ENCODE data around the gene MDC1. TPM values are rescaled to one million over a fixed set of nuclear protein-coding genes. Genes with fewer than 3 reads are reported as not detected.

MDC1 gene
- total and polyA plus RNA-seq, 2 of the 13 experiments (the other 11 are each of a cell fraction or from before 2014, with no cell fraction given) = 8.4 to 14.0 TPM

DNA sequence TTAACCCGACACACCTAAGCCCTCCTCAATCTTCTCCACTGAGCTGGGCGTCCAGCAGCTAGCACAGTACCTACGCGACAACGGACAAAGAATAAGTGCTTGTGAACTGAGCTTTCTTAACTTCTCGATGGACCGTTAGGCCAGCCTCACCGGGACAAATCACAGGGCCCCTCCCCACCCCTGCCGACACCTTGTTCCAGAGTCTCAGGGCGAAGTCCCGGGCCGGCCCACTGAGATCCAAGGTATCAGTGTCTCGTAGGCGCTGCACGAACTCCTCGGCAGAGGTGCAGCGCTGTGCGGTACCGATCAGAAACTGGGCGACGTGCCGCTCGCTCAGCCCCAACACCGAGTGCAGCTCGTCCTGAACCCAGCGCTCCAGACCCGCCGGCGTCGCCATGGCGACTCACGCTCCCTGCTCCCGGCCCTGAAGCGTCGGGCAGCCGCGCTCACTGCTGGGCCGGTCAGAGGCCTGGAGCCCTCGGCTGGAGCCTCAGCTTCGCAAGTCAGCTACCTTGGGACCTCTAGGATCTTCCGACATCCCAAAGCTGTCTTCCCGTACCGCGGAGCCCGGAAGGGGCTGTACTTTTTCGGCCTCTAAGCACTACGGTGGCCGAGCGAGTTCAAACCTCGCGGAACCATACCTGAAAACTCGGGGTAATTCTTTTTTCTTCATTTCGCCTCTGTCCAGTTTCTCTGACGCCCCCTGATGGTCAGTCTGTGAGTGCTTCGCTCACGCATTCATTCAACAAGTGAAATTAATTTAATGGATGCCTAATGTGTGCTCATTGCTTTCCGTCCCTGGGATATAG, 44.4 kb downstream of the MDC1 start, which contains the start of gene DHX16 (continued):
- TF ChIP-seq KDM5A (IDR thresholded peaks at IDR 0.05; ENCODE audit: borderline replicate concordance, low read length) = peak; percentile 99
- TF ChIP-seq HOXA9 (CRISPR knock-in tag; IDR thresholded peaks at IDR 0.05; ENCODE audit: borderline replicate concordance) = no peak
- TF ChIP-seq MTF1 (CRISPR knock-in tag; IDR thresholded peaks at IDR 0.05) = no peak
- TF ChIP-seq, protein P1, sequence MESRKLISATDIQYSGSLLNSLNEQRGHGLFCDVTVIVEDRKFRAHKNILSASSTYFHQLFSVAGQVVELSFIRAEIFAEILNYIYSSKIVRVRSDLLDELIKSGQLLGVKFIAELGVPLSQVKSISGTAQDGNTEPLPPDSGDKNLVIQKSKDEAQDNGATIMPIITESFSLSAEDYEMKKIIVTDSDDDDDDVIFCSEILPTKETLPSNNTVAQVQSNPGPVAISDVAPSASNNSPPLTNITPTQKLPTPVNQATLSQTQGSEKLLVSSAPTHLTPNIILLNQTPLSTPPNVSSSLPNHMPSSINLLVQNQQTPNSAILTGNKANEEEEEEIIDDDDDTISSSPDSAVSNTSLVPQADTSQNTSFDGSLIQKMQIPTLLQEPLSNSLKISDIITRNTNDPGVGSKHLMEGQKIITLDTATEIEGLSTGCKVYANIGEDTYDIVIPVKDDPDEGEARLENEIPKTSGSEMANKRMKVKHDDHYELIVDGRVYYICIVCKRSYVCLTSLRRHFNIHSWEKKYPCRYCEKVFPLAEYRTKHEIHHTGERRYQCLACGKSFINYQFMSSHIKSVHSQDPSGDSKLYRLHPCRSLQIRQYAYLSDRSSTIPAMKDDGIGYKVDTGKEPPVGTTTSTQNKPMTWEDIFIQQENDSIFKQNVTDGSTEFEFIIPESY (CRISPR knock-in tag; IDR thresholded peaks at IDR 0.05) = peak; percentile 22; the same call in 1 of the 2 replicates
- TF ChIP-seq, protein P2, sequence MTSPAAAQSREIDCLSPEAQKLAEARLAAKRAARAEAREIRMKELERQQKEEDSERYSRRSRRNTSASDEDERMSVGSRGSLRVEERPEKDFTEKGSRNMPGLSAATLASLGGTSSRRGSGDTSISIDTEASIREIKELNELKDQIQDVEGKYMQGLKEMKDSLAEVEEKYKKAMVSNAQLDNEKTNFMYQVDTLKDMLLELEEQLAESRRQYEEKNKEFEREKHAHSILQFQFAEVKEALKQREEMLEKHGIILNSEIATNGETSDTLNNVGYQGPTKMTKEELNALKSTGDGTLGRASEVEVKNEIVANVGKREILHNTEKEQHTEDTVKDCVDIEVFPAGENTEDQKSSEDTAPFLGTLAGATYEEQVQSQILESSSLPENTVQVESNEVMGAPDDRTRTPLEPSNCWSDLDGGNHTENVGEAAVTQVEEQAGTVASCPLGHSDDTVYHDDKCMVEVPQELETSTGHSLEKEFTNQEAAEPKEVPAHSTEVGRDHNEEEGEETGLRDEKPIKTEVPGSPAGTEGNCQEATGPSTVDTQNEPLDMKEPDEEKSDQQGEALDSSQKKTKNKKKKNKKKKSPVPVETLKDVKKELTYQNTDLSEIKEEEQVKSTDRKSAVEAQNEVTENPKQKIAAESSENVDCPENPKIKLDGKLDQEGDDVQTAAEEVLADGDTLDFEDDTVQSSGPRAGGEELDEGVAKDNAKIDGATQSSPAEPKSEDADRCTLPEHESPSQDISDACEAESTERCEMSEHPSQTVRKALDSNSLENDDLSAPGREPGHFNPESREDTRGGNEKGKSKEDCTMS (CRISPR knock-in tag; conservative IDR thresholded peaks at IDR 0.05) = no peak
- TF ChIP-seq GATAD1 (CRISPR knock-in tag; IDR thresholded peaks at IDR 0.05) = peak; percentile 96
- no peak for TF ChIP-seq TCF7L2 (IDR thresholded peaks at IDR 0.05; ENCODE audit: low read depth, low read length)
- TF ChIP-seq EEA1 (CRISPR knock-in tag; IDR thresholded peaks at IDR 0.05; ENCODE audit: borderline replicate concordance) = no peak
- no peak for TF ChIP-seq CBX1 (IDR thresholded peaks at IDR 0.05; ENCODE audit: low read depth)
- TF ChIP-seq, protein P3, sequence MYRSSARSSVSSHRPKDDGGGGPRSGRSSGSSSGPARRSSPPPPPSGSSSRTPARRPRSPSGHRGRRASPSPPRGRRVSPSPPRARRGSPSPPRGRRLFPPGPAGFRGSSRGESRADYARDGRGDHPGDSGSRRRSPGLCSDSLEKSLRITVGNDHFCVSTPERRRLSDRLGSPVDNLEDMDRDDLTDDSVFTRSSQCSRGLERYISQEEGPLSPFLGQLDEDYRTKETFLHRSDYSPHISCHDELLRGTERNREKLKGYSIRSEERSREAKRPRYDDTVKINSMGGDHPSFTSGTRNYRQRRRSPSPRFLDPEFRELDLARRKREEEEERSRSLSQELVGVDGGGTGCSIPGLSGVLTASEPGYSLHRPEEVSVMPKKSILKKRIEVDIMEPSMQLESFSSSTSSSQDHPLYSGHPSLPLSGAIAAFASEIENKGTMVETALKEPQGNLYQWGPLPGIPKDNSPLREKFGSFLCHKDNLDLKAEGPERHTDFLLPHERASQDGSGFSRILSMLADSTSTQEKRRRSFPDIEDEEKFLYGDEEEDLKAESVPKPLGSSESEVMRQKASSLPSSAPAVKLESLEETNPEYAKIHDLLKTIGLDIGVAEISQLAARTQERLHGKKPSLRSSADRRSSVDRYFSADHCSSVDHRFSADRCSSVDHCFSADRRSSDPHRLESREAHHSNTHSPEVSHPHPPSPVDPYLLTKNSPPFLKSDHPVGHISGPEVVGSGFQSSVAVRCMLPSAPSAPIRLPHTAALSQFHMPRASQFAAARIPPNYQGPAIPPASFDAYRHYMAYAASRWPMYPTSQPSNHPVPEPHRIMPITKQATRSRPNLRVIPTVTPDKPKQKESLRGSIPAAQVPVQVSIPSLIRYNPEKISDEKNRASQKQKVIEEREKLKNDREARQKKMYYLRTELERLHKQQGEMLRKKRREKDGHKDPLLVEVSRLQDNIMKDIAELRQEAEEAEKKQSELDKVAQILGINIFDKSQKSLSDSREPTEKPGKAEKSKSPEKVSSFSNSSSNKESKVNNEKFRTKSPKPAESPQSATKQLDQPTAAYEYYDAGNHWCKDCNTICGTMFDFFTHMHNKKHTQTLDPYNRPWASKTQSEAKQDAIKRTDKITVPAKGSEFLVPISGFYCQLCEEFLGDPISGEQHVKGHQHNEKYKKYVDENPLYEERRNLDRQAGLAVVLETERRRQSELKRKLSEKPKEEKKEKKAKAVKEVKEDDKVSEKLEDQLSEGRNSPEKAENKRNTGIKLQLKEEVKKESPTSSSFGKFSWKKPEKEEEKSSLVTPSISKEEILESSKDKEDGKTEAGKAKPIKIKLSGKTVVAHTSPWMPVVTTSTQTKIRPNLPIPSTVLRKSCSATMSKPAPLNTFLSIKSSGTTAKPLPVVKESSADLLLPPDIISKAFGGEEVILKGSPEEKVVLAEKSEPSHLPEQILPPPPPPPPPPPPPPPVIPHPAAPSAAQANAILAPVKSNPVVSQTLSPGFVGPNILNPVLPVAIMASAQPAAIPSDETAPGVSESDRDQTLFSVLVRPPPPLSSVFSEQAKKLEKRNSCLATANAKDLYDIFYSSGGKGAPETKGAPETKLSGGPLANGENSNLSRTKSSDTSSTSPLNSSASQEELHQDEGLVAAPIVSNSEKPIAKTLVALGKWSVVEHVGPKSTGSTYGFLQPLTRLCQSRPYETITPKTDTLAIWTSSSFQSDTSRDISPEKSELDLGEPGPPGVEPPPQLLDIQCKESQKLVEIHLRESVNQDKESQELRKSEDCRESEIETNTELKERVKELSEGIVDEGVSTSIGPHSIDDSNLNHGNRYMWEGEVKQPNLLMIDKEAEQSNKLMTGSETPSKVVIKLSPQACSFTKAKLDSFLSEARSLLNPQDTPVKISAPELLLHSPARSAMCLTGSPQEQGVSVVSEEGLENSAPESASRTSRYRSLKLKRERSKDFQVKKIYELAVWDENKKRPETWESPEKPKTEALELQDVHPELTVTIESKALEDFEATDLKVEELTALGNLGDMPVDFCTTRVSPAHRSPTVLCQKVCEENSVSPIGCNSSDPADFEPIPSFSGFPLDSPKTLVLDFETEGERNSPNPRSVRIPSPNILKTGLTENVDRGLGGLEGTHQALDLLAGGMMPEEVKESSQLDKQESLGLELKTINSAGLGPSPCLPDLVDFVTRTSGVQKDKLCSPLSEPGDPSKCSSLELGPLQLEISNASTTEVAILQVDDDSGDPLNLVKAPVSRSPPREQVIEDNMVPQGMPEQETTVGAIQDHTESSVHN (CRISPR knock-in tag; IDR thresholded peaks at IDR 0.05) = no peak
- TF ChIP-seq ZNF224 (CRISPR knock-in tag; IDR thresholded peaks at IDR 0.05) = no peak
- peak; percentile 92 for TF ChIP-seq PHF20 (CRISPR knock-in tag; IDR thresholded peaks at IDR 0.05)
- no peak for TF ChIP-seq PCBP1 (IDR thresholded peaks at IDR 0.05; ENCODE audit: borderline replicate concordance, low read depth, low read length)
- TF ChIP-seq ZNF530 (CRISPR knock-in tag; IDR thresholded peaks at IDR 0.05; ENCODE audit: low read depth) = 0 out of 2 replicates have a peak, but pooled peaks have one; percentile 47
- peak; percentile 62 for TF ChIP-seq YEATS4 (CRISPR knock-in tag; IDR thresholded peaks at IDR 0.05; ENCODE audit: borderline replicate concordance)
- TF ChIP-seq CBFB (CRISPR knock-in tag; IDR thresholded peaks at IDR 0.05) = peak; percentile 85; the same call in 1 of the 2 replicates
- TF ChIP-seq ZFP36L2 (CRISPR knock-in tag; IDR thresholded peaks at IDR 0.05) = no peak

All from HepG2 (cell line).